Omental fat pad (tissue), 4 donors: ENCODE data around the gene ADAMTSL4. TPM values are rescaled to one million over a fixed set of nuclear protein-coding genes. Genes with fewer than 3 reads are reported as not detected.

Experiments
- ATAC-seq: fragments of 150-250 bp; one replicate; pipeline ENCODE4 v1.9.1; 2016; ENCODE audit warnings: mild to moderate bottlenecking, moderate library complexity; ENCODE audit not compliant: low FRiP score
- DNase-seq: peaks from one replicate; pipeline ENCODE4 v3.0.0-alpha.2; 2019; ENCODE audit warnings: low spot score
- CTCF ChIP-seq, 3 donors: fragments of 450-650 bp; IDR thresholded peaks; one replicate each; pipeline ENCODE4 v1.5.1; 2016 to 2017; ENCODE audit warnings: antibody characterized with exemption in 3 of 3, mild to moderate bottlenecking in 3 of 3, moderate library complexity in 2 of 3
- total RNA-seq, 4 donors: library from RNA; depleted of rRNA; stranded (reverse); fragments of >200 nt; gene quantifications; one replicate each; pipeline ENCODE4 v1.1.0, GENCODE V29; 2016

The ADAMTSL4 gene
- total RNA-seq, result 10 to 100 TPM; 33.7 to 46.6 (median 39.9) TPM

- ATAC-seq (peak; percentile 31), DNase-seq (no peak)
- no peak for TF ChIP-seq CTCF (IDR thresholded peaks at IDR 0.05)
Observed at GRCh38 chr1:150548632-150549495, at the start of gene ADAMTSL4. Gene ADAMTSL4 (plus strand): TSS chr1:150549408. CDS start chr1:150552289, 2,881 bp downstream.

- no peak for DNase-seq
- ATAC-seq, result no peak
- no peak for TF ChIP-seq CTCF (IDR thresholded peaks at IDR 0.05)
Observed at GRCh38 chr1:150505431-150505830, 43.8 kb upstream of the ADAMTSL4 start.

GRCh38 chr1:150507912-150508864, 41.0 kb upstream of the ADAMTSL4 start, which contains the start of gene ECM1:
Gene ECM1 (plus strand): TSS chr1:150508109. CDS start chr1:150508210, 101 bp downstream.
- peak; percentile 50 for ATAC-seq
- no peak for TF ChIP-seq CTCF (IDR thresholded peaks at IDR 0.05)
- no peak for DNase-seq

GRCh38 chr1:150508982-150509381, 40.2 kb upstream of the ADAMTSL4 start:
- ATAC-seq (no peak), DNase-seq (no peak)
- TF ChIP-seq CTCF (IDR thresholded peaks at IDR 0.05), result no peak

- ATAC-seq (no peak), DNase-seq (no peak)
- TF ChIP-seq CTCF (IDR thresholded peaks at IDR 0.05), result no peak
Observed at GRCh38 chr1:150511551-150511950, 37.7 kb upstream of the ADAMTSL4 start.

GRCh38 chr1:150511985-150512660, 37.1 kb upstream of the ADAMTSL4 start:
- ATAC-seq, result no peak
- TF ChIP-seq CTCF (IDR thresholded peaks at IDR 0.05), result no peak
- no peak for DNase-seq
